NT2/D1 (cell line): ENCODE data around the gene BMERB1.

Experiments used
- SUZ12 ChIP-seq: IDR thresholded peaks from 2 replicates; pipeline ENCODE4 v1.6.1; 2011; ENCODE audit not compliant: insufficient read length, insufficient read depth; ENCODE audit errors: extremely low read depth
- ZNF274 ChIP-seq: IDR thresholded peaks from 2 replicates; pipeline ENCODE4 v1.6.1; 2011; ENCODE audit warnings: mild to moderate bottlenecking, low read depth, low read length

DNA sequence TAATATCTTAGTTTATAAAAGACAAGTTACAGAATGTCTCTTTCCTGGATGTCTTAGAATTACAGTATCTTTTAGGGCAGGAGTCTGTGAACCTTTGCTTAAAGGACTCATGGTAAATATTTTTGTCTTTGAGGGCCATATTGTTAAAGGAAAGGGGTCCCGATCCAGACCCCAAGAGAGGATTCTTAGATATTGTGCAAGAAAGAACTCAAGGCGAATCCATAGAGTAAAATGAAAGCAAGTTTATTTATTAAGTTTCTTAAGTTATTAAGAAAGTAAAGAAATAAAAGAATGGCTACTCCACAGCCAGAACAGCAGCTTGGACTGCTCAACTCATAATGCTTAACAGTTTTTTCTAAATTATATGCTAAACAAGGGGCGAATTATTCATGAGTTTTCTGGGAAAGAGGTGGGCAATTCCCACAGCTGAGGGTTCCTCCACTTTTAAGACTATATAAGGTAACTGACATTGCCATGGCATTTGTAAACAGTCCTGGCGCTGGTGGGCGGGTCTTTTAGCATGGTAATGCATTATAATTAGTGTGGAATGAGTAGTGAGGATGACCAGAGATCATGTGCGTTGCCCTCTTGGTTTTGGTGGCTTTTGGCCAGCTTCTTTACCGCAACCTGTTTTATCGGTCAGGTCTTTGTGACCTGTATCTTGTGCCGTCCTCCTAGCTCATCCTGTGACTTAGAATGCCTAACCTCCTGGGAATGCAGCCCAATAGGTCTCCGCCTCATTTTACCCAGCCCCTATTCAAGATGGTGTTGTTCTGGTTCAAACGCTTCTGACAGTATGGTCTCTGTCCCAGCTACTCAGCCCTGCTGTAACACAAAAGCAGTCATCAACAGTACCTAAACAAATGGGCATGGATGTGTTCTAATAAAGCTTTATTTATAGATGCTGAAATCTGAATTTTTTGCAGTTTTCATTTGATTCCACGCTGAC is 53.2 kb downstream of the BMERB1 start:
- TF ChIP-seq ZNF274 (no peak), SUZ12 (no peak)
